ENCODE data around the gene UBE2D2. TPM values are rescaled to one million over a fixed set of nuclear protein-coding genes. Genes with fewer than 3 reads are reported as not detected.
"Not testable (repeated sequence)": the region's sequence is repeated elsewhere in the genome, so short reads cannot be mapped to it uniquely, and the experiment has no call there.

Gene UBE2D2
- total and polyA plus RNA-seq, 2 experiments from 2014 or later = 120 to 172 TPM

DNA sequence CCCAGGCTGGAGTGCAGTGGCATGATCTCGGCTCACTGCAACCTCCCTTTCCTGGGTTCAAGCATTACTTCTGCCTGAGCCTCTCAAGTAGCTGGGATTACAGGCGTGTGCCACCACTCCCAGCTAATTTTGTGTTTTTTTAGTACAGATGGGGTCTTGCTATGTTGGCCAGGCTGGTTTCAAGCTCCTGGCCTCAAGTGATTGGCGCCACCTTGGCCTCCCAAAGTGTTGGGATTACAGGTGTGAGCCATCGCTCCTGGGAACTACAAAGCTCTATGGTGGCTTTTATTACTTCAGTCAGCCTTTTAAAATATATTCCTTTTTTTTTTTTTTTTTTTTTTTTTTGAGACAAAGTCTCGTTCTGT, 37.4 kb downstream of the UBE2D2 start:
- H3K27me3 Mint-ChIP-seq (ENCODE audit: insufficient read depth, low read depth, poor library complexity); H3K27ac Mint-ChIP-seq; H3K9me2 ChIP-seq (ENCODE audit: insufficient read depth); H3K4me3 Mint-ChIP-seq; H3K4me3 ChIP-seq; ATAC-seq; H3K9me3 Mint-ChIP-seq; H3K4me1 ChIP-seq (ENCODE audit: insufficient read depth); H3K4me1 Mint-ChIP-seq; DNase-seq (ENCODE audit: low spot score); H2AFZ ChIP-seq; H3K27me3 ChIP-seq (ENCODE audit: insufficient read depth); H3K27ac ChIP-seq (ENCODE audit: low read depth); H3K4me2 ChIP-seq: not testable (repeated sequence)
- H4K20me1 ChIP-seq (replicated peaks; ENCODE audit: insufficient read depth) = peaks cover 42% of the 10 kb centered on the region
- H3K36me3 Mint-ChIP-seq (ENCODE audit: low read depth) = peaks cover 48% of the 10 kb centered on the region
- peaks cover 94% of the 10 kb centered on the region for H3K79me2 ChIP-seq (replicated peaks; ENCODE audit: insufficient read depth)
- H3F3A ChIP-seq (replicated peaks; ENCODE audit: low read depth) = peaks cover 21% of the 10 kb centered on the region
- H3K36me3 ChIP-seq (ENCODE audit: insufficient read depth) = peaks cover 22% of the 10 kb centered on the region

DNA sequence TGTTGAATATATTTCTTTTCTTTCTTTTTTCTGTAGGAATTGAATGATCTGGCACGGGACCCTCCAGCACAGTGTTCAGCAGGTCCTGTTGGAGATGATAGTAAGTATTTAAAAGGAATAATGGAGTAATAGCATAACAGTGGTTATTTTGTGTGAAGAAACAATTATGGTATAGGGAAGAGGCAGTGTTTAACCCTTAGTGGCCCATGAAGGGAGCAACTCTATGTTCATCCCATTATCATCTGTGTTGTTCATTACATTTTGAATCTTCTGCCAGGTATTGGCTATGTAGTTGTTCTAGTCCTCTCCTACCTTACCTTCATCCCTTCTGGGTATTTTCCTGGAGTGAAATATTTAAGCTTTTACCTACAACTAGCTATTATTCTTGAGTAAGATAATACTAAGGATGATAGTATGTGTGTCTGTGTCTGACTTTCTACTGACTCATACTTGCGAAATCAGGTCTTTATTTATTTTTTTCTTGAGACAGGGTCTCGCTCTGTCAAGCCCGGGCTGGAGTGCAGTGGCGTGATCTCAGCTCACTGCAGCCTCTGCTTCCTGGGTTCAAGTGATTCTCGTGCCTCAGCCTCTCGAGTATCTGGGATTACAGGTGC, 39.3 kb downstream of the UBE2D2 start:
- no peak overlapping the region for H3K4me2 ChIP-seq
- no peak for ATAC-seq
- no peak overlapping the region for H3K4me3 ChIP-seq
- peaks cover 49% of the 10 kb centered on the region for H3K36me3 Mint-ChIP-seq (ENCODE audit: low read depth)
- H3F3A ChIP-seq (replicated peaks; ENCODE audit: low read depth) = peaks cover 21% of the 10 kb centered on the region
- TF ChIP-seq EZH2 (IDR thresholded peaks at IDR 0.05; ENCODE audit: low read depth, unreplicated experiment) = no peak
- TF ChIP-seq, protein P1, sequence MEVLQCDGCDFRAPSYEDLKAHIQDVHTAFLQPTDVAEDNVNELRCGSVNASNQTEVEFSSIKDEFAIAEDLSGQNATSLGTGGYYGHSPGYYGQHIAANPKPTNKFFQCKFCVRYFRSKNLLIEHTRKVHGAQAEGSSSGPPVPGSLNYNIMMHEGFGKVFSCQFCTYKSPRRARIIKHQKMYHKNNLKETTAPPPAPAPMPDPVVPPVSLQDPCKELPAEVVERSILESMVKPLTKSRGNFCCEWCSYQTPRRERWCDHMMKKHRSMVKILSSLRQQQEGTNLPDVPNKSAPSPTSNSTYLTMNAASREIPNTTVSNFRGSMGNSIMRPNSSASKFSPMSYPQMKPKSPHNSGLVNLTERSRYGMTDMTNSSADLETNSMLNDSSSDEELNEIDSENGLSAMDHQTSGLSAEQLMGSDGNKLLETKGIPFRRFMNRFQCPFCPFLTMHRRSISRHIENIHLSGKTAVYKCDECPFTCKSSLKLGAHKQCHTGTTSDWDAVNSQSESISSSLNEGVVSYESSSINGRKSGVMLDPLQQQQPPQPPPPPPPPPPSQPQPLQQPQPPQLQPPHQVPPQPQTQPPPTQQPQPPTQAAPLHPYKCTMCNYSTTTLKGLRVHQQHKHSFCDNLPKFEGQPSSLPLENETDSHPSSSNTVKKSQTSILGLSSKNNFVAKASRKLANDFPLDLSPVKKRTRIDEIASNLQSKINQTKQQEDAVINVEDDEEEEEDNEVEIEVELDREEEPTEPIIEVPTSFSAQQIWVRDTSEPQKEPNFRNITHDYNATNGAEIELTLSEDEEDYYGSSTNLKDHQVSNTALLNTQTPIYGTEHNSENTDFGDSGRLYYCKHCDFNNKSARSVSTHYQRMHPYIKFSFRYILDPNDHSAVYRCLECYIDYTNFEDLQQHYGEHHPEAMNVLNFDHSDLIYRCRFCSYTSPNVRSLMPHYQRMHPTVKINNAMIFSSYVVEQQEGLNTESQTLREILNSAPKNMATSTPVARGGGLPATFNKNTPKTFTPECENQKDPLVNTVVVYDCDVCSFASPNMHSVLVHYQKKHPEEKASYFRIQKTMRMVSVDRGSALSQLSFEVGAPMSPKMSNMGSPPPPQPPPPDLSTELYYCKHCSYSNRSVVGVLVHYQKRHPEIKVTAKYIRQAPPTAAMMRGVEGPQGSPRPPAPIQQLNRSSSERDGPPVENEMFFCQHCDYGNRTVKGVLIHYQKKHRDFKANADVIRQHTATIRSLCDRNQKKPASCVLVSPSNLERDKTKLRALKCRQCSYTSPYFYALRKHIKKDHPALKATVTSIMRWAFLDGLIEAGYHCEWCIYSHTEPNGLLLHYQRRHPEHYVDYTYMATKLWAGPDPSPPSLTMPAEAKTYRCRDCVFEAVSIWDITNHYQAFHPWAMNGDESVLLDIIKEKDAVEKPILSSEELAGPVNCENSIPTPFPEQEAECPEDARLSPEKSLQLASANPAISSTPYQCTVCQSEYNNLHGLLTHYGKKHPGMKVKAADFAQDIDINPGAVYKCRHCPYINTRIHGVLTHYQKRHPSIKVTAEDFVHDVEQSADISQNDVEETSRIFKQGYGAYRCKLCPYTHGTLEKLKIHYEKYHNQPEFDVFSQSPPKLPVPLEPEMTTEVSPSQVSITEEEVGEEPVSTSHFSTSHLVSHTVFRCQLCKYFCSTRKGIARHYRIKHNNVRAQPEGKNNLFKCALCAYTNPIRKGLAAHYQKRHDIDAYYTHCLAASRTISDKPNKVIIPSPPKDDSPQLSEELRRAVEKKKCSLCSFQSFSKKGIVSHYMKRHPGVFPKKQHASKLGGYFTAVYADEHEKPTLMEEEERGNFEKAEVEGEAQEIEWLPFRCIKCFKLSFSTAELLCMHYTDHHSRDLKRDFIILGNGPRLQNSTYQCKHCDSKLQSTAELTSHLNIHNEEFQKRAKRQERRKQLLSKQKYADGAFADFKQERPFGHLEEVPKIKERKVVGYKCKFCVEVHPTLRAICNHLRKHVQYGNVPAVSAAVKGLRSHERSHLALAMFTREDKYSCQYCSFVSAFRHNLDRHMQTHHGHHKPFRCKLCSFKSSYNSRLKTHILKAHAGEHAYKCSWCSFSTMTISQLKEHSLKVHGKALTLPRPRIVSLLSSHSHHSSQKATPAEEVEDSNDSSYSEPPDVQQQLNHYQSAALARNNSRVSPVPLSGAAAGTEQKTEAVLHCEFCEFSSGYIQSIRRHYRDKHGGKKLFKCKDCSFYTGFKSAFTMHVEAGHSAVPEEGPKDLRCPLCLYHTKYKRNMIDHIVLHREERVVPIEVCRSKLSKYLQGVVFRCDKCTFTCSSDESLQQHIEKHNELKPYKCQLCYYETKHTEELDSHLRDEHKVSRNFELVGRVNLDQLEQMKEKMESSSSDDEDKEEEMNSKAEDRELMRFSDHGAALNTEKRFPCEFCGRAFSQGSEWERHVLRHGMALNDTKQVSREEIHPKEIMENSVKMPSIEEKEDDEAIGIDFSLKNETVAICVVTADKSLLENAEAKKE (CRISPR knock-in tag; IDR thresholded peaks at IDR 0.05) = no peak
- TF ChIP-seq, protein P2, sequence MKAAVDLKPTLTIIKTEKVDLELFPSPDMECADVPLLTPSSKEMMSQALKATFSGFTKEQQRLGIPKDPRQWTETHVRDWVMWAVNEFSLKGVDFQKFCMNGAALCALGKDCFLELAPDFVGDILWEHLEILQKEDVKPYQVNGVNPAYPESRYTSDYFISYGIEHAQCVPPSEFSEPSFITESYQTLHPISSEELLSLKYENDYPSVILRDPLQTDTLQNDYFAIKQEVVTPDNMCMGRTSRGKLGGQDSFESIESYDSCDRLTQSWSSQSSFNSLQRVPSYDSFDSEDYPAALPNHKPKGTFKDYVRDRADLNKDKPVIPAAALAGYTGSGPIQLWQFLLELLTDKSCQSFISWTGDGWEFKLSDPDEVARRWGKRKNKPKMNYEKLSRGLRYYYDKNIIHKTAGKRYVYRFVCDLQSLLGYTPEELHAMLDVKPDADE (IDR thresholded peaks at IDR 0.05) = no peak
- TF ChIP-seq, protein P3, sequence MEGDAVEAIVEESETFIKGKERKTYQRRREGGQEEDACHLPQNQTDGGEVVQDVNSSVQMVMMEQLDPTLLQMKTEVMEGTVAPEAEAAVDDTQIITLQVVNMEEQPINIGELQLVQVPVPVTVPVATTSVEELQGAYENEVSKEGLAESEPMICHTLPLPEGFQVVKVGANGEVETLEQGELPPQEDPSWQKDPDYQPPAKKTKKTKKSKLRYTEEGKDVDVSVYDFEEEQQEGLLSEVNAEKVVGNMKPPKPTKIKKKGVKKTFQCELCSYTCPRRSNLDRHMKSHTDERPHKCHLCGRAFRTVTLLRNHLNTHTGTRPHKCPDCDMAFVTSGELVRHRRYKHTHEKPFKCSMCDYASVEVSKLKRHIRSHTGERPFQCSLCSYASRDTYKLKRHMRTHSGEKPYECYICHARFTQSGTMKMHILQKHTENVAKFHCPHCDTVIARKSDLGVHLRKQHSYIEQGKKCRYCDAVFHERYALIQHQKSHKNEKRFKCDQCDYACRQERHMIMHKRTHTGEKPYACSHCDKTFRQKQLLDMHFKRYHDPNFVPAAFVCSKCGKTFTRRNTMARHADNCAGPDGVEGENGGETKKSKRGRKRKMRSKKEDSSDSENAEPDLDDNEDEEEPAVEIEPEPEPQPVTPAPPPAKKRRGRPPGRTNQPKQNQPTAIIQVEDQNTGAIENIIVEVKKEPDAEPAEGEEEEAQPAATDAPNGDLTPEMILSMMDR (conservative IDR thresholded peaks at IDR 0.05; ENCODE audit: low read depth in 2 of 2) = no peak
- TF ChIP-seq STAT1 (IDR thresholded peaks at IDR 0.05; ENCODE audit: unreplicated experiment) = no peak
- TF ChIP-seq ZNF331 (CRISPR knock-in tag; IDR thresholded peaks at IDR 0.05; ENCODE audit: low read depth) = no peak
- no peaks in the 10 kb centered on the region for H3K4me1 Mint-ChIP-seq
- H3K27me3 ChIP-seq (ENCODE audit: insufficient read depth) = no peaks in the 10 kb centered on the region
- no peak overlapping the region for H3K4me3 Mint-ChIP-seq
- no peaks in the 10 kb centered on the region for H3K9me2 ChIP-seq (ENCODE audit: insufficient read depth)
- H2AFZ ChIP-seq = no peak overlapping the region
- no peaks in the 10 kb centered on the region for H3K9me3 Mint-ChIP-seq
- peaks cover 22% of the 10 kb centered on the region for H3K36me3 ChIP-seq (ENCODE audit: insufficient read depth)
- peaks cover 38% of the 10 kb centered on the region for H4K20me1 ChIP-seq (replicated peaks; ENCODE audit: insufficient read depth)
- no peak for DNase-seq (ENCODE audit: low spot score)
- H3K4me1 ChIP-seq (ENCODE audit: insufficient read depth) = no peaks in the 10 kb centered on the region
- peaks cover 91% of the 10 kb centered on the region for H3K79me2 ChIP-seq (replicated peaks; ENCODE audit: insufficient read depth)
- no peak overlapping the region; the same call in 1 of the 2 replicates for H3K27ac ChIP-seq (ENCODE audit: low read depth)
- H3K27me3 Mint-ChIP-seq (ENCODE audit: insufficient read depth, low read depth, poor library complexity) = no peaks in the 10 kb centered on the region
- H3K27ac Mint-ChIP-seq = no peak overlapping the region; the same call in 1 of the 2 replicates
